Measurements from ENCODE around the gene MDGA2. TPM values are rescaled to one million over a fixed set of nuclear protein-coding genes. Genes with fewer than 3 reads are reported as not detected.

The MDGA2 gene
- total RNA-seq, result not detected in 2 replicates

DNA sequence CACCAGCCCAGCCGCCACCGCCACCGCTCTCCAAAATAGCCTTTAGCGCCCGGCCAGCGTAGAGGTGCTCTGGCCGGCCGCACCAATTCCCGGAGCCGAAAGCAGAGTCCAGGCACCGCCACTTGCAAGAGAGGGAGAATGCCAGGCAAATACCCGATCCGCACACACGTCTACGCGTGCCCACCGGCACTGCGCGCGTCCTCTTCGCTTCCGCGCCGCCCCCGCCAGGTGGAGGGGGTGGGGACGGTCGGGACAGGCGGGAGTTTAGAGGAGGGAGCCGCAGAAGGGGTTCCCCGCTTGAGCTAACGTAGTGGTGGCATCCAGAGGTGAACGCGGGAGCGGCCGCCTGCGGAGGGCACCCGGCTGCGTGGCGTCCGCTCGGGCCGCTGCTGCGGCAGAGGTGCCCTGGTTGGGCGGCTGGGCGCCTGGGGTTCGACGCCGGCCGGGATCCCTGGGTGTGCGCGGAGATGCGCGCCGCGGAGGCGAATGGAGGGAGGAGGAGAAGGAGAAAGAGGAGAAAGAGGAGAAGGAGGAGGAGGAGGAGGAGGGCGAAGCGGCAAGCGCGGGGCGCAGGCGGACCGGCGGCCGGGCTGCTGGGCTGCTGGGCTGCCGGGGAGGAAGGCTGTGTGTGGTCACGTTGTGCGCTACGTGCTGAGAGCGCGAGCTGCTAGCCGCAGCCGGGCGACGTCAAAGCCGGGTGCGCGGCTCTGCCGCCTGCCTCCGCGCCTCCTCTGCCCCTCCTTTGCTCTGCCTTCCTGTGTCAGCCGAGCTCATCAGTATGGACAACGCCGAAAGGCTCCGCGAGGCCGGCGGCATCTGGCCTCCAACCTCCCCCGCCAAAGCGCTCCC, at the start of gene MDGA2:
MDGA2 (minus strand) TSS at position 140 of the 849 bp plus-strand sequence.
- no peak for DNase-seq (ENCODE audit: low read depth in 2 of 2)

DNA sequence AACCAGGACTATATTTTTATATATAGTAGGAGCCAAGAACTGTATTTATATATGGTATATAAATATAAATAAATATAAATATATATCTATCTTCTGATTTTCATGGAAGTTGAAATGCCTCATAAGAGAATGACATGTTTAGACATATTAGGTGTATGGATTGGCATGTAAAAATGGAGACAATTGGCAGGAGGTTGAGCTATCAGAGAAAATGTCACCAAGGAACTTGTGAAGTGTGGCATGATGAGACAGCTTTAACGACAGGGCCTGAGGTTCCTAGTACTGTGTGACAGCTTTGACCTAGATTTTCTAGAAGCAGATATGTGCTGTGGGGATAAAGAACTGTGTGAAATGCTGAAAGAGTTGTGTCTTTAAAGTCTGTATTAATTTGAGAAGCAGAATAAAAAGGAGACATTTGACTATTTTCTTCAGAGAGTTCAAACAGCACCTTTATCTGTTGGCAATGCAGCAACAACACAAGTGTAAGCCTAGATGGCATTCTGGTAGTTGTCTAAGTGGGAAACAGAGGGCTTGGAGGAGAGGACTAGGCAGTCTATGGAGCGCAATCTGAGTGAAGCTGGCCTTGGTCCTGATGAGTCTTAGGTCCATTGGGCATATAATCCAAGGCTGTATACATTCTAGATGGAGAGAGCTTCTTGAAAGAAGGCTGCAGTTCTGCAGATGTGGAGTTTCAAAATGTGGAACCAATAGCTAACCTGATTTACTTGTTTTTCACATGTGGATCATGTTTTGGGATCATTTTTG, 47.7 kb upstream of the MDGA2 start:
- no peak for DNase-seq (ENCODE audit: low read depth in 2 of 2)

DNA sequence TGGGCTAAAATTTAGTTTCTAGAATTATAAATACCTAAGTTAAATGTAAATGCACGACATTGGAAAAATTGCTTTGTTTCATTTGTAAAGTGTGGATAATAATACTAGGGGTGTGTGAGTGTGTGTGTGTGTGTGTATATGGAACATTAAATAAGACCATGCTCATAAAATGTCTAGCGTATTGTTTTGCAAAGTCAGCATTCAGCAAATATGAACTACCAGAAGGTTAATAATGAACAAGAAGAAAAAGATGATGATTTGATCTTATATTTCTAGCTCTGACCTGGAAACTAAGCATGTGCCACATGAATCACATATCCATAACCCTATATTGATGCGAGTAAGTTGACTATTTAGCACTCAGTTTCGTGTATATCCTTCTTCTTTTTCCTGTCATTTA, 44.9 kb upstream of the MDGA2 start:
- no peak for DNase-seq (ENCODE audit: low read depth in 2 of 2)

DNA sequence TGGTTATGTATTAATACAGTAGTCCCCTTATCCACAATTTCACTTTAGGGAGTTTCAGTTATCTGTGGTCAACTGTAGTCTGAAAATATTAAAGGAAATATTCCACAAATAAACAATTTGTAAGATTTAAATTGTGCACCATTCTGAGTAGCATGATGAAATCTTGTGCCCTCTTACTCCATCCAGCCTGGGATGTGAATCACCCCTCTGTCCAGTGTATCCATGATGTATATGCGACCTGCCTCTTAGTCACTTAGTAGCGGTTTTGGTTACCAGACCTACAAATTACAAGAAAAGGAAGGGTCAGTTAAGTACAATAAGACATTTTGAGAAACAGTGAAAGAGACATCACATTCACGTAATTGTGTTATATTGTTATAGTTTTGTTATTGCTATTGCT, 39.9 kb upstream of the MDGA2 start:
- no peak for DNase-seq (ENCODE audit: low read depth in 2 of 2)

DNA sequence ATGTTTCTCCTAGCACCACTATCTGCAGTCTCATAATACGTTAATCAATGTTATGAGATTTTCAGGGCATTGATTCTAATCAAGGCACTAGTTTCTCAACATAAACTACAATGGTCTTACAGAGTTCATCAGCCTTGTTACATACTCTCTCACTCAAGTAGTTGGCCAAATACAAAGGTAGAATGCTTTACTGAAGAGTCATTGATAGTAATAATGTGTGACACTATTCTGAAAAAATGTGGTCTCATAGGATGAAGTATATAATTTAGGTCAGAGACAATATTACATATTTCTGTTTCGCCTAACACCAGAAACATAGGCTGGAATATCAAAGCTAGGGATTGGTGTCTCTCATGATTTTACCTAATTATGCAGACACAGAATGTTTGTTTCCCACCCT, 35.2 kb upstream of the MDGA2 start:
- DNase-seq (ENCODE audit: low read depth in 2 of 2), result no peak

DNA sequence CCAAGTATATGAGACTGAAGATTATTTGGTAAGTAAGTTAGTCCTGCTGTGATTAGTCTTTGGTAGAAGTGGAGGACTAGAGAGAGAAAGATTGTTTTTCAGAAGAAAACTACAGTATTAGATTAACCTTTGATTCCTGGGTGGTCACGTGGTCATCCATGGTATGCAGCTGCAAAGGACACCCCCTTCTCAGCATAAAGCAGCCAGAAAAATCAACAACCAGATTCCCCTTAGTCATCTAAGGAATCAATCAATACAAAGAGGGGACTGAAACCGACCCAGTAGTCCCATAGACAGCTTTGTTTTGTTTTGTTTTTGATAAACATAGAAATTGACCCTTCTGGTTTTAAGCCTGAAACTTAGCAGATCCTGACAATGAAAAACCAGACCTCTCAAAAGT, 30.3 kb upstream of the MDGA2 start:
- DNase-seq (ENCODE audit: low read depth in 2 of 2), result no peak

DNA sequence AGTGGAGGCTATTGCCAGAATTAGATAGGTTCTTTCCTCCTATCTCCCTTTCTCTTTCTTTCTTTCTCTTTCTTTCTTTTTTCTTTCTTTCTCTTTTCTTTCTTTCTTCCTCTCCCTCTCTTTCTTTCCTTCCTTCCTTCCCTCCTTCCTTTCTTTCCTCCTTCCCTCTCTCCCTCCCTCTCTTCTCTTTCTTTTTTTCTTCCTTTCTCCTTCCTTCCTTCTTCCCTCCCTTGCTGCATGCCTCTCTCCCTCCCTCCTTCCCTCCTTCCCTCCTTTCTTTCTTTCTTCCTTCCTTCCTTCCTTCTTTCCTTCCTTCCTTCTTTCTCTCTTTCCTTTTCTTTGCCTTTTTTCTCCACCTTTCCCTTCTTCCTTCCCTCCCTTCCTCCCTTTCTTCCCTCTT, 16.4 kb upstream of the MDGA2 start:
- DNase-seq (ENCODE audit: low read depth in 2 of 2), result no peak

DNA sequence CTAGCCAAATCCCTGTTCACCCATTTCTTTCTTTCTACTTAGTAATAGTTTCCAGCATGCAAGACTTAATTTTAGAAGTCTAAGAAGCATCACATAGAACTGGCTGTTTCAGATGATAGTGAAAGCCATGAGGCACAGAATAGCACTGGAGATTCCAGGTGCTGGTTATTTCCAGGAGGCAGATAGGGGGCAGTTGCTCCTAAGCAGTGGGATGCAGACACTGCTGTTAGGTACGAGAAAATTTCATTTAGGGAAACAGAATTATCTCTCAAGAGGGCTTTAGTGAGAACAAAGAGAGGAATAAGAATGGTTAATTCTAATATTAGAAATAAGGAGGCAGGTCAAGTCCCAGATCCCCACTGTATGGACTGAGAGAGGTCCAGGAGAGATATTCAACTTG, 3.6 kb upstream of the MDGA2 start:
- DNase-seq (ENCODE audit: low read depth in 2 of 2), result no peak

DNA sequence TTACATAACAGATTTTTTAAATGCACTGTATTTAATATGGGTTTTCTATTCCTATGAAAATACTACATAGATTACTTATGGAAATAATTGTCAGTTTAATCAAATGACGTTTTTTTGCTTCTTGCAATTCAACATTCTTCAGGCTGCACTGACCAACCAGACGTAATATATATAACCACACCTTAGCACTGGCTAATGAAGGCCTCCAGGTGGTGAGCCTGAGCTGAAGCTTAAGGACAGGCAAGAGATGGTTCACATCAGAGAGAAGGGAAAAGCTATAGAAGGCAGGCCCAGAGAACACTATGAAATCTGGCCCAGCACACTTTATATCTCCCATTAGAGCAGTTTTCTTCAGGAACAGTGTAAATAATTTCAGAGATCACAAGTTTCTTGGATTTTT, 2.8 kb upstream of the MDGA2 start:
- no peak for DNase-seq (ENCODE audit: low read depth in 2 of 2)

DNA sequence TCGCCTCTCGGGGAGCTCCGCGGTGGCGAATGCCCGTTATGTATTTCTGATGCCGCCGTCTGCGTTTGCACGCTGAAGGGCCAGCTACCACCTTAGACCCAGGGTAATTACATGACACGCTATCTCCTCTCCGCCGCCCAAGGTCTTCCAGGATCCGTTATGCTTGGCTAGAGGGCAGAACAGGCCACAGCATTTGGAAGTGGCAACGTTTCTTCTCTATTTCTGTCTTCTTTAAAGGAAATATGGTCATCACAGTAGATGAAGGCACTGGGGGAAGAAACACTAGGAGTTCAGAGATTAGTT, 861 bp upstream of the MDGA2 start:
- DNase-seq (ENCODE audit: low read depth in 2 of 2), result no peak

DNA sequence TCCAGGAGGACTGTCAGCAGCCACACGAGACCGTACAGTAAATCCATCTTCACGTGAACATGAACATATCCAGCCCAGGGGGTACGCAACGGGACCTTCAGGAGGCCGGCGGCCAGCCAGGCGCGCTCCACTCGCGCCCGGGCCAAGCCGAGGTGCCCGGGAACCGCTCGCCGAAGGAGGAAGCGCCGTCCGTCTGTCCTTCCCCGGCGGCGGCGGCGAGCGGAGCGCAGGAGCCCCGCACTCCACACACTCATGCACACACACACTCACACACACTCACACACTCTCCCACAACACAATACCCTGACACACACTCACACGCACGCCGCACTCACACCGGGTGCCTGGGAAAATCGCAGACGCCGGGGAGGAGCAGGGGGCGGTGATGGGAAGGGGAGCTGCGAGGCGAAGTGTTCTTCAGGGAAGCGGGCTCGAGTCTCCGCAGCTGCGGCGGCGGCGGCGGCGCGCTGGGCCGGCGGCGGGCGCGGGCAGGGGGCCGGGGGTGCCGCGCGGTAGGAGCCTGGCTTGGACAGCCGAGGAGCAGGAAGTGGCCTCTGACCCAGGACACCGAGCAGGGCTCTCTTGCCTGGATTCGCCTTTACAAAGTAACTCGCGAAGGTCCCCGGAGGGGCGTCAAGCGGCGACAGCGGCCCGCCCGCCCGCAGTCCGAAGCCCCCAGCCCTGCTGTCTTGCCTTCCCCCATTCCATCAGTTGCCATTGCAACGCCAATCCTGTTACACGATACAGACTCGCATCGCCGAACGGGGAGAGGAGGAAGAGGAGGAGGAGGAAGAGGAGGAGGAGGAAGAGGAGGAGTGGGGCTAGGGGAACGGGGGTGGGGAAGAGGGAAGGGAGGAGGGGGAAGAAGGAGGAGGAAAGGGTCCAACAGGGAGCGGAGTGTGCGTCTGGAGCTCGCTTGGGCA, 601 bp downstream of the MDGA2 start:
- DNase-seq (ENCODE audit: low read depth in 2 of 2), result no peak

DNA sequence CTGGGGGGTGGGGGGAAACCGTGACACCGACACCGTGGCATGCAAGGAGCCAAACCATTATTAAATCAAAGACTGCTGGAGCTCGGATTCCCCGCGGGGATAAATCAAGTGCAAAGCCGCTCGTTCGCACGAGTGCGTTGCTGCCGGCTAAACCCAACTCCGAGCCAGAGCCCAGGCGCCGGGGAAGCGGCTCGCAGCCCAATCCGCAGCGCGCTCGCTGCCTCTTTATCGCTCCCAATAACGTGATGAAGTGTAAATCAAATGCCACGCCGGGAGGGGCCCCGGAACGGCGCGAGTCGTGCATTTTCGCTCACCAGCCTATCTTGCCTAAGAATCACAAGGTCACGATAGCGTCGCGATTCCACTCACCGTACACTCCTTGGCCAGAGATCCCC, 1.3 kb downstream of the MDGA2 start:
- no peak for DNase-seq (ENCODE audit: low read depth in 2 of 2)

DNA sequence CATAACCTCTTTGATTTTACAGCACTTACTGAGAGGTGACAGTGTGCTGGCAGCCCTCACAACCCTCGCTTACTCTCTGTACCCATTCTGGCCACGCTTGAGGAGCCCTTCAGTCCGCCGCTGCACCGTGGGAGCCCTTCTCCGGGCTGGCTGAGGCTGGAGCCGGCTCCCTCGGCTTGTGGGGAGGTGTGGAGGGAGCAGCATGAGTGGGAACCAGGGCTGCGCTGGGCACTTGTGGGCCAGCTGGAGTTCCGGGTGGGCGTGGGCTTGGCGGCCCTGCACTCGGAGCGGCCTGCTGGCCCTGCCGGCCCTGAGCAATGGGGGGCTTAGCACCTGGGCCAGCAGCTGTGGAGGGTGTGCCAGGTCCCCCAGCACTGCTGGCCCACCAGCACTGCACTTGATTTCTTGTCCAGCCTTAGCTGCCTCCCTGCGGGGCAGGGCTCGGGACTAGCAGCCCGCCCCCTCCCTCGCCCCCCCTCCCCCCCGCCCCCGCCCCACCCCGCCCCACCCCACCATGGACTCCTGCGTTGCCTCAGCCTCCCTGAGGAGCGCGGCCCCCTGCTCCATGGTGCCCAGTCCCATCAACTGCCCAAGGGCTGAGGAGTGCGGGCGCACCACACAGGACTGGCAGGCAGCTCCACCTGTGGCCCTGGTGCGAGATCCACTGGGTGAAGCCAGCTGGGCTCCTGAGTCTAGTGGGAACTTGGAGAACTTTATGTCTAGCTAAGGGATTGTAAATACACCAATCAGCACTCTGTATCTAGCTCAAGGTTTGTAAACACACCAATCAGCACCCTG, 9.9 kb downstream of the MDGA2 start:
- DNase-seq (ENCODE audit: low read depth in 2 of 2), result no peak

DNA sequence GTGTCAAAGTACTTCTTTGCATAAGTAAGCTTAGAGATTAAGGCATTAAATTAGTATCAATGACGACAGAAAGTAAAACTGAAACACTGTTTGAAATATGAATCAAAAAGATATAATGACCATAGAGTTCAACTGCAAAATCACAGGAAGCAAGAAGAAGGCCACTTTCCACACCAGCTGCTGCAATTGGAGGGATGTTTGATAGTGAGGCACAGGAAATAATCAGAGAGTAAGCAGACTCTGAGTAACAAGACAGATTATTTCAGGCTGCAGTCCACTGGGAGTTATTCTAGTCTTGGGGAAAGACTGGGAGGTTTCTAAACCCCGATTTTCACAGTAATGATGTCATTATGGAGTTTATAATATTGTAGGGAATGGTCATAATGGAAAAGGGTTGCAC, 12.9 kb downstream of the MDGA2 start:
- no peak for DNase-seq (ENCODE audit: low read depth in 2 of 2)

DNA sequence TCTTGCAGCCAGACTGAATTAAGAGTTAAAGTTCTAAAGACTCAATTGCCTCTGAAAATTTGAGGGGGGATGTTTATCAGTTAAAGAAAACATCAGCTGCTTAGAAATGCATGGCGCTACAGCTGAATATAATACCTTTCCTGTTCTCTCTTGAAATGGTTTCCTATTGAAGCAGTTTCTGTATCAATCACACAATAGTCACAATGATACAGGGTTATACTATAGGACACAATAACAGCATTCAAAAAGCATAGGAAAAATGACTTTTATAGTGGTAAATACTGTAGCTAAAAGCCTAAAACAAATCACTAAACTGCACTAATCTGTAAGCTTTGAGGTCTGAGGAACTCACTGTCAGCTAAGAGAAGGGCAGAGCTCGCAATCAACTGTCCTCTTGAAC, 15.2 kb downstream of the MDGA2 start:
- no peak for DNase-seq (ENCODE audit: low read depth in 2 of 2)

DNA sequence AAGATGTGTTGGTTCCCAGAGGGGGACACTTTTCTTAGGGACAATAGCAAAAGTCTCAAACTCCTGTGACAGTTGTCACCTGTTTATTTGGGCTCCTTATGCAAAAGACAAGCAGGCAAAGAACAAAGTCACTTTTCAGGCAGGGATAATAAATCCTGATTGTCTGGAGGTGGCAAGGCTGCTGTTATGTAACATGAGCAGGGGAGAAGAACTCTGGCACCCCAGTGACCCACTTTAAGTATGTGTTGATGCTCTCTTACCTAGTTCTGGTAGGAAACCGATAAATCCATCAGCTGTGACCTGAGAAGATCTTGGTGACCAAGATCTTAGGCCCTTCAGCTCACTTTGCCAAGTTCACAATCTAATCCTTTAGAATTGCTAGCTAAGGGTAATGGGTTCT, 17.4 kb downstream of the MDGA2 start:
- no peak for DNase-seq (ENCODE audit: low read depth in 2 of 2)

DNA sequence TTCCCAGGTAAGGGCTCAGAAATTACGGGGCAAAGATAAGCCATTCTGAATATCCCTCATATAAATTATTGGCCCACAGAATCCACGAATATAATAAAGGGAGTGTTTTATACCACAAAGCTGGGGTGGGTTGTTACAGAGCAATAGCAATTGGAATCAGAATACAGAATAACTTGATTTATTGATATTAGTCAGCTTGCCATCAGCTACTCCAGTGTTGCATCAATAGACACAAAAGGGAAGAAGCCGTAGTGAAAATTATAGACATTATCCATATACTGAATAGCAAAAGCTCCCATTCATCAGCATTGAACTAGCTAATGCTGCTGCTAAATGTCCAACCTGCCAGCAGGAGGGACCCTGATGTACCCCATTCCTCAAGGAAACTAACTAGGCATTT, 18.3 kb downstream of the MDGA2 start:
- DNase-seq (ENCODE audit: low read depth in 2 of 2), result no peak

DNA sequence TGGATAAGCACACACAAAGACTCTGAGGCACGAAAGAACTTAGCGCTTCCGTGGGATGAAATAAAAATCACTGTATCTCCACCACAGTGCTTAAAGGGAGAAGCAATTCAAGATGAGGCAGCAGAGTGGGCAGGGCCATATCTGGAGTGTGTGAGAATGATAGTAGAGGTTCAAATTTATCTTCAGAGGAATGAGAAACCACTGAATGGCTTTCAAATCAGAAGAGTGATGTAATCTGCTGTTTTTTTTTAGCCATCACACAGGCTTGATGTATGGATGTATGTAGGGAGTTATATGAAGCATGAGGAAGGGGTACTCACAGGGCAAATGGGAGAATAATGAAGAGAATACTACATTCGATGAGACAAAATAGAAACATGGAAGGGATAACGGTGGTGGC, 24.1 kb downstream of the MDGA2 start:
- no peak for DNase-seq (ENCODE audit: low read depth in 2 of 2)

DNA sequence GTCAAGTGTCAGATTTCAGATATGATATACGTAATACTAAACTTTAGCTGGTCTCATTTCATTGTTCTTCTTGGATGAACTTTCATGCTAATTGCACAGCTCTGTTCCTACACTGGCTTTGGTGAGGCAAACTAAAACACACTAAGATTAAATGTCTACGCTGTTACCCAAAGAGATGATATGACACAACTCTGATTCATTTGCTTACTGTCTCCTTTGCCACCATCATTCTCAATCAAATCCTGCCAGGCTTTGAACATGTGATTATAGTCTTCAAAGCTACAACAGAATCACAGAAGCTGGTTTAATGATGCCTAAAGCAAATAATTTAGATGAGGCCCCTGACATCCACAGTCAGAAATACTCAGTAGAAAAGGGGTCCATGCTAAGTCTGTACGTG, 37.7 kb downstream of the MDGA2 start:
- DNase-seq (ENCODE audit: low read depth in 2 of 2), result no peak

DNA sequence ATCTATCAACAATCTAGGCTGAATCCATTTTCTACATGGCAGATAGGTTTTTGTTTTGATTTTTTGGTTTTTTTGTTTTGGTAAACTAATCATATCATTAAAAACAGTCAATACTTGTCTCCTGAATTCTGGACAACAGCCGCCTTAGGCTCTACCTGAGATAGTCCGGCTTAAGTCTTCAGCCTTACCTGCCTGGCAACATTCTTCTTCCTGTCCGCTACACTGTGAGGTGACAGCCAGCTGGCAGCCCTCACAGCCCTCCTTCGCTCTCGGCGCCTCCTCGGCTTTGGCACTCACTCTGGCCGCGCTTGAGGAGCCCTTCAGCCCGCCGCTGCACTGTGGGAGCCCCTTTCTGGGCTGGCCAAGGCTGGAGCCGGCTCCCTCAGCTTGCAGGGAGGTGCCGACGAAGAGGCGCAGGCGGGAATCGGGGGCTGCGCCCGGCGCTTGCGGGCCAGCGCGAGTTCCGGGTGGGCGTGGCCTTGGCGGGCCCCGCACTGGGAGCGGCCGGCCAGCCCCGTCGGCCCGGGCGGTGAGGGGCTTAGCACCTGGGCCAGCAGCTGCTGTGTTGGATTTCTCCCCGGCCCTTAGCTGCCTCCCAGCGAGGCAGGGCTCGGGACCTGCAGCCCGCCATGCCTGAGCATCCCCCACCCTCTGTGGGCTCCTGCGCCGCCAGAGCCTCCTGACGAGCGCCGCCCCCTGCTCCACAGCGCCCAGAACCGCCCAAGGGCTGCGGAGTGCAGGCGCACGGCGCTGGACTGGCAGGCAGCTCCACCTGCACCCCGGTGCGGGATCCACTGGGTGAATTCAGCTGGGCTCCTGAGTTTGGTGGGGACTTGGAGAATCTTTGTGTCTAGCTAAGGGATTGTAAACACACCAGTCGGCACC, 49.0 kb downstream of the MDGA2 start:
- DNase-seq (ENCODE audit: low read depth in 2 of 2), result no peak

Measured in dermis microvascular lymphatic vessel endothelial cell (primary cell).